Renal cortex interstitium (tissue), 15 donors: ENCODE results near the gene RTRAF. TPM values are rescaled to one million over a fixed set of nuclear protein-coding genes. Genes with fewer than 3 reads are reported as not detected.
A peak's percentile ranks its signal among the peaks of the same experiment; 100 is the strongest.

Experiments
- DNase-seq, 11 donors: peaks; one replicate each; pipeline ENCODE4 v3.0.0-alpha.2; 2013; ENCODE audit warnings: low read depth in 9 of 11, low spot score in 4 of 11; ENCODE audit errors: extremely low read depth in 1 of 11
- long read RNA-seq, 16 experiments: transcript quantifications; one replicate each; lab custom pipeline, GENCODE V29; 2026
- polyA plus RNA-seq, 3 donors: library from polyadenylated mRNA; unstranded; fragments of 120-200 nt; gene quantifications; one replicate each; pipeline ENCODE4 v1.2.1, GENCODE V29; 2013; ENCODE audit not compliant: insufficient read length in 3 of 3

RTRAF gene
- 100 to 1,000 TPM; 235 to 328 (median 306) TPM for polyA plus RNA-seq
- long read RNA-seq, donor 1, full-length matches to known transcripts = 76 of 76 reads
- long read RNA-seq, donor 1, partial matches to known transcripts = 0 of 76 reads
- long read RNA-seq, donor 1, other reads (novel, unspliced or antisense) = 0 of 76 reads
- long read RNA-seq, donor 2, full-length matches to known transcripts = 79 of 134 reads
- long read RNA-seq, donor 2, partial matches to known transcripts = 55 of 134 reads
- long read RNA-seq, donor 2, other reads (novel, unspliced or antisense) = 0 of 134 reads
- long read RNA-seq, donor 3, full-length matches to known transcripts = 126 of 187 reads
- long read RNA-seq, donor 3, partial matches to known transcripts = 61 of 187 reads
- long read RNA-seq, donor 3, other reads (novel, unspliced or antisense) = 0 of 187 reads
- long read RNA-seq, donor 4, full-length matches to known transcripts = 66 of 75 reads
- long read RNA-seq, donor 4, partial matches to known transcripts = 9 of 75 reads
- long read RNA-seq, donor 4, other reads (novel, unspliced or antisense) = 0 of 75 reads
- long read RNA-seq, donor 5 = 0 reads
- long read RNA-seq, donor 6, full-length matches to known transcripts = 67 of 140 reads
- long read RNA-seq, donor 6, partial matches to known transcripts = 47 of 140 reads
- long read RNA-seq, donor 6, other reads (novel, unspliced or antisense) = 26 of 140 reads
- long read RNA-seq, donor 7, full-length matches to known transcripts = 147 of 161 reads
- long read RNA-seq, donor 7, partial matches to known transcripts = 14 of 161 reads
- long read RNA-seq, donor 7, other reads (novel, unspliced or antisense) = 0 of 161 reads
- long read RNA-seq, donor 8 = 0 reads
- long read RNA-seq, donor 9, full-length matches to known transcripts = 94 of 138 reads
- long read RNA-seq, donor 9, partial matches to known transcripts = 44 of 138 reads
- long read RNA-seq, donor 9, other reads (novel, unspliced or antisense) = 0 of 138 reads
- long read RNA-seq, donor 10, full-length matches to known transcripts = 111 of 111 reads
- long read RNA-seq, donor 10, partial matches to known transcripts = 0 of 111 reads
- long read RNA-seq, donor 10, other reads (novel, unspliced or antisense) = 0 of 111 reads
- long read RNA-seq, donor 11, full-length matches to known transcripts = 69 of 69 reads
- long read RNA-seq, donor 11, partial matches to known transcripts = 0 of 69 reads
- long read RNA-seq, donor 11, other reads (novel, unspliced or antisense) = 0 of 69 reads
- long read RNA-seq, donor 12, full-length matches to known transcripts = 44 of 44 reads
- long read RNA-seq, donor 12, partial matches to known transcripts = 0 of 44 reads
- long read RNA-seq, donor 12, other reads (novel, unspliced or antisense) = 0 of 44 reads
- long read RNA-seq, donor 13 = 0 reads
- long read RNA-seq, donor 14, full-length matches to known transcripts = 85 of 85 reads
- long read RNA-seq, donor 14, partial matches to known transcripts = 0 of 85 reads
- long read RNA-seq, donor 14, other reads (novel, unspliced or antisense) = 0 of 85 reads
- long read RNA-seq, donor 15, full-length matches to known transcripts = 41 of 41 reads
- long read RNA-seq, donor 15, partial matches to known transcripts = 0 of 41 reads
- long read RNA-seq, donor 15, other reads (novel, unspliced or antisense) = 0 of 41 reads
- long read RNA-seq, donor 16, full-length matches to known transcripts = 208 of 408 reads
- long read RNA-seq, donor 16, partial matches to known transcripts = 191 of 408 reads
- long read RNA-seq, donor 16, other reads (novel, unspliced or antisense) = 9 of 408 reads

GRCh38 chr14:51989293-51990234 lies at the start of gene RTRAF:
RTRAF (plus strand) TSS chr14:51989546; CDS start chr14:51989640, 94 bp downstream.
- DNase-seq = peak; percentile 80 to 93 (median 88)

- DNase-seq = no peak
Observed at GRCh38 chr14:51939755-51940301, 49.5 kb upstream of the RTRAF start.

GRCh38 chr14:51942971-51943370 lies 46.4 kb upstream of the RTRAF start:
- DNase-seq = no peak

GRCh38 chr14:51950007-51950406 lies 39.3 kb upstream of the RTRAF start:
- no peak for DNase-seq

GRCh38 chr14:51951656-51952055 lies 37.7 kb upstream of the RTRAF start:
- DNase-seq = no peak

GRCh38 chr14:51954031-51954430 lies 35.3 kb upstream of the RTRAF start:
- no peak for DNase-seq

GRCh38 chr14:51954657-51955056 lies 34.7 kb upstream of the RTRAF start:
- no peak for DNase-seq

- DNase-seq = no peak
Observed at GRCh38 chr14:51957950-51958349, 31.4 kb upstream of the RTRAF start.

GRCh38 chr14:51959928-51960327 lies 29.4 kb upstream of the RTRAF start:
- no peak for DNase-seq

GRCh38 chr14:51960866-51961265 lies 28.5 kb upstream of the RTRAF start:
- DNase-seq = no peak

GRCh38 chr14:51962711-51963110 lies 26.6 kb upstream of the RTRAF start:
- no peak for DNase-seq

GRCh38 chr14:51963286-51963685 lies 26.1 kb upstream of the RTRAF start:
- peak; percentile 20 to 62 (median 41) for DNase-seq

GRCh38 chr14:51967521-51967920 lies 21.8 kb upstream of the RTRAF start:
- no peak for DNase-seq

GRCh38 chr14:51969852-51970540 lies 19.4 kb upstream of the RTRAF start:
- no peak for DNase-seq

- DNase-seq = no peak
Observed at GRCh38 chr14:51972566-51972965, 16.8 kb upstream of the RTRAF start.

GRCh38 chr14:51977075-51977474 lies 12.3 kb upstream of the RTRAF start:
- DNase-seq = no peak
